ENCODE measurements around the gene LRRC52. TPM values are rescaled to one million over a fixed set of nuclear protein-coding genes. Genes with fewer than 3 reads are reported as not detected.

Gene LRRC52
- total and polyA plus RNA-seq, 4 donors, result not detected

GRCh38 chr1:165516469-165516868, 27.3 kb upstream of the LRRC52 start:
- no CpG with 5 or more reads among the region's 2 CpGs for WGBS
- no peaks in the 10 kb centered on the region for H3K4me1 ChIP-seq (ENCODE audit: control insufficient read depth in 4 of 4, insufficient read depth in 4 of 4, low read length in 3 of 4)
- H3K27ac ChIP-seq (ENCODE audit: low read depth in 1 of 2, low read length in 2 of 2), result no peak overlapping the region
- DNase-seq (ENCODE audit: low spot score), result no peak
- no peak overlapping the region for H3K9ac ChIP-seq (ENCODE audit: low read depth in 1 of 2, low read length in 2 of 2)
- H3K9me3 ChIP-seq (ENCODE audit: control insufficient read depth in 4 of 4, low read length in 3 of 4), result peaks cover 0 to 3% (median under 1%) of the 10 kb centered on the region in 4 donors
- no peak overlapping the region for H3K4me3 ChIP-seq (ENCODE audit: low read depth in 1 of 3, low read length in 3 of 3)
- no peaks in the 10 kb centered on the region for H3K36me3 ChIP-seq (ENCODE audit: control insufficient read depth in 4 of 4, insufficient read depth in 3 of 4, low read depth in 1 of 4, low read length in 3 of 4)
- TF ChIP-seq ATF3 (IDR thresholded peaks at IDR 0.05) (no peak), FOXA1 (IDR thresholded peaks at IDR 0.05) (no peak), JUND (IDR thresholded peaks at IDR 0.05) (no peak), SP1 (IDR thresholded peaks at IDR 0.05) (no peak), GABPA (IDR thresholded peaks at IDR 0.05 in 1 of 2, conservative IDR thresholded peaks at IDR 0.05 in 1 of 2) (no peak), TAF1 (conservative IDR thresholded peaks at IDR 0.05) (no peak), EGR1 (IDR thresholded peaks at IDR 0.05; ENCODE audit: low read depth in 2 of 2) (no peak), NR2F2 (IDR thresholded peaks at IDR 0.05) (no peak), ZBTB33 (IDR thresholded peaks at IDR 0.05) (no peak), MAX (IDR thresholded peaks at IDR 0.05) (no peak), REST (IDR thresholded peaks at IDR 0.05) (no peak), RAD21 (IDR thresholded peaks at IDR 0.05) (no peak), RXRA (IDR thresholded peaks at IDR 0.05) (no peak), HNF4A (conservative IDR thresholded peaks at IDR 0.05) (no peak)
- H3K27me3 ChIP-seq (ENCODE audit: control insufficient read depth in 4 of 4, insufficient read depth in 4 of 4, low read length in 3 of 4), result peaks cover 0 to 2% (median 0%) of the 10 kb centered on the region in 4 donors

GRCh38 chr1:165520646-165521045, 23.2 kb upstream of the LRRC52 start:
- peaks cover 0 to 6% (median 5%) of the 10 kb centered on the region in 4 donors for H3K9me3 ChIP-seq (ENCODE audit: control insufficient read depth in 4 of 4, low read length in 3 of 4)
- 86% methylated on average over 4 of the region's 4 CpGs for WGBS
- DNase-seq (ENCODE audit: low spot score), result no peak
- no peaks in the 10 kb centered on the region for H3K27me3 ChIP-seq (ENCODE audit: control insufficient read depth in 4 of 4, insufficient read depth in 4 of 4, low read length in 3 of 4)
- TF ChIP-seq ZBTB33 (IDR thresholded peaks at IDR 0.05) (no peak), HNF4A (conservative IDR thresholded peaks at IDR 0.05) (no peak), FOXA1 (IDR thresholded peaks at IDR 0.05) (no peak), MAX (IDR thresholded peaks at IDR 0.05) (no peak), NR2F2 (IDR thresholded peaks at IDR 0.05) (no peak), GABPA (IDR thresholded peaks at IDR 0.05 in 1 of 2, conservative IDR thresholded peaks at IDR 0.05 in 1 of 2) (no peak)
- H3K9ac ChIP-seq (ENCODE audit: low read depth in 1 of 2, low read length in 2 of 2), result no peak overlapping the region
- H3K27ac ChIP-seq (ENCODE audit: low read depth in 1 of 2, low read length in 2 of 2), result no peak overlapping the region
- no peaks in the 10 kb centered on the region for H3K4me1 ChIP-seq (ENCODE audit: control insufficient read depth in 4 of 4, insufficient read depth in 4 of 4, low read length in 3 of 4)
- H3K36me3 ChIP-seq (ENCODE audit: control insufficient read depth in 4 of 4, insufficient read depth in 3 of 4, low read depth in 1 of 4, low read length in 3 of 4), result no peaks in the 10 kb centered on the region
- no peak overlapping the region for H3K4me3 ChIP-seq (ENCODE audit: low read depth in 1 of 3, low read length in 3 of 3)
